ENCODE measurements around the gene KCNQ5.

Gene KCNQ5

DNA sequence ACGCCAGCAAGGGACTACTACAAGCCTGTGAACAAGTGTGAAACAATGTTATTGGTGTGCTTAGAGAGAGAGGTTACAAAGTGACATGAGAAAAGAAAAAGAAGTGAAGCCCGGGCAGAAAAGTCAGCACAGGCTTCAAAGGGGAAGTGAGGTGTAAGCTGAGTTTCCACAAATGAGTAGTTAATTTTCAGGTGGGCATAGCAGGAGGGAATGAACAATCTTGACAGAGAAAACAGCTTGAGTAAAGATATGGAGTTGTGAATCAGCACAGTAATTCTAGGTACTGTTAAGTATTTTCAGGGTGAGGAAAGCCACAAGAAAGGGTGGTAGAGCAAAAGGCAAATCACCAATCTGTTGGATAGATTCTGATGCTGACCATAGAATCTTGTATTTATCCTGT lies 4.3 kb downstream of the KCNQ5 start:
- H3K4me3 ChIP-seq (ENCODE audit: severe bottlenecking) = no peak overlapping the region
- ATAC-seq (ENCODE audit: low read depth) = no peak
- no peak for DNase-seq (ENCODE audit: low spot score)
- H3K27ac ChIP-seq (ENCODE audit: poor library complexity, severe bottlenecking) = no peak overlapping the region
- peaks cover 13% of the 10 kb centered on the region for H3K4me1 ChIP-seq (ENCODE audit: insufficient read depth, poor library complexity, severe bottlenecking)
- no peaks in the 10 kb centered on the region for H3K9me3 ChIP-seq (ENCODE audit: severe bottlenecking)
- no peaks in the 10 kb centered on the region; the same call in 1 of the 2 replicates for H3K36me3 ChIP-seq (ENCODE audit: low read depth)
- no peaks in the 10 kb centered on the region for H3K27me3 ChIP-seq (ENCODE audit: insufficient read depth, poor library complexity, severe bottlenecking)
- TF ChIP-seq, protein P1, sequence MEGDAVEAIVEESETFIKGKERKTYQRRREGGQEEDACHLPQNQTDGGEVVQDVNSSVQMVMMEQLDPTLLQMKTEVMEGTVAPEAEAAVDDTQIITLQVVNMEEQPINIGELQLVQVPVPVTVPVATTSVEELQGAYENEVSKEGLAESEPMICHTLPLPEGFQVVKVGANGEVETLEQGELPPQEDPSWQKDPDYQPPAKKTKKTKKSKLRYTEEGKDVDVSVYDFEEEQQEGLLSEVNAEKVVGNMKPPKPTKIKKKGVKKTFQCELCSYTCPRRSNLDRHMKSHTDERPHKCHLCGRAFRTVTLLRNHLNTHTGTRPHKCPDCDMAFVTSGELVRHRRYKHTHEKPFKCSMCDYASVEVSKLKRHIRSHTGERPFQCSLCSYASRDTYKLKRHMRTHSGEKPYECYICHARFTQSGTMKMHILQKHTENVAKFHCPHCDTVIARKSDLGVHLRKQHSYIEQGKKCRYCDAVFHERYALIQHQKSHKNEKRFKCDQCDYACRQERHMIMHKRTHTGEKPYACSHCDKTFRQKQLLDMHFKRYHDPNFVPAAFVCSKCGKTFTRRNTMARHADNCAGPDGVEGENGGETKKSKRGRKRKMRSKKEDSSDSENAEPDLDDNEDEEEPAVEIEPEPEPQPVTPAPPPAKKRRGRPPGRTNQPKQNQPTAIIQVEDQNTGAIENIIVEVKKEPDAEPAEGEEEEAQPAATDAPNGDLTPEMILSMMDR (IDR thresholded peaks at IDR 0.05; ENCODE audit: poor library complexity, severe bottlenecking) = no peak

DNA sequence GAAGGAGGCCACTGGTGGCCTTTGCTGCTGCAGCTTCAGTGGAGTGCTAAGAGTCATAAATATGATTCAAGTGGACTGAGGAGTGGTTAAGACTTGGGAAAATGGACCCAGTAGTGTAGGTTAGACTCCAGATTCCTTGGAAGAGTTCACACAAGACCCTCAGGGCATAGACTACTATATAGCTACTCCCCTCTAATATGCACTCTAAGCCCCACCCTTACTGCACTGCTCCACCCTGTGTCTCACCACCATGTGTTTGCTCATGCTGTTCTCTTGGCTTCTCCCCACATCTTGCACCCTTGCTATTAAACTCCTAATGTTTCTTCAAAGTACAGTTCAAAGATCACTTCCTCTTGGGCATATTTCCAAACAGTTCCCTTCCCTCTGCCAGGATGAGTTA lies 5.7 kb downstream of the KCNQ5 start:
- H3K9me3 ChIP-seq (ENCODE audit: severe bottlenecking) = no peaks in the 10 kb centered on the region
- H3K4me3 ChIP-seq (ENCODE audit: severe bottlenecking) = no peak overlapping the region
- H3K27ac ChIP-seq (ENCODE audit: poor library complexity, severe bottlenecking) = no peak overlapping the region
- TF ChIP-seq, protein P1 (IDR thresholded peaks at IDR 0.05; ENCODE audit: poor library complexity, severe bottlenecking) = no peak
- H3K4me1 ChIP-seq (ENCODE audit: insufficient read depth, poor library complexity, severe bottlenecking) = peaks cover 13% of the 10 kb centered on the region
- no peaks in the 10 kb centered on the region for H3K27me3 ChIP-seq (ENCODE audit: insufficient read depth, poor library complexity, severe bottlenecking)
- H3K36me3 ChIP-seq (ENCODE audit: low read depth) = no peaks in the 10 kb centered on the region; the same call in 1 of the 2 replicates
- no peak for DNase-seq (ENCODE audit: low spot score)
- no peak for ATAC-seq (ENCODE audit: low read depth)

DNA sequence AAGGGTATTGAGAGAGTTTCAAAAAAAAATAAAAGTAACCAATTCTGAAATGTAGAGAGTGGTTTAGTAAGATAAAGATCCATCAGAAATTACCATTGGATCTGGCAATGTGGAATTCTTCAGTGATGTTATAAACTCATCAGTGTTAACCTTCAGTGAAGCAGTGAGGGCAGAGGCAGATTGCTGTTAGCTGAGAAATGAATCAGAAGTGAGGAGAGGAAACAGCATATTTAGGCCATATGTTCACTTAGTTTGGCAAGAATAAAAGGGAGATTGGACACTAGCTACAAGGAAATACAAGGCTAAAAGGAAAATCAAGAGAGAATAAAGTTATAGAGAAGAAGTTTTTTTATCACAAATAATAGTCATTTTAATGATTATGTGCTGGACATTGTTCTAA lies 9.6 kb downstream of the KCNQ5 start:
- ATAC-seq (ENCODE audit: low read depth) (no peak), DNase-seq (ENCODE audit: low spot score) (no peak)
- no peaks in the 10 kb centered on the region for H3K27me3 ChIP-seq (ENCODE audit: insufficient read depth, poor library complexity, severe bottlenecking)
- TF ChIP-seq, protein P1 (IDR thresholded peaks at IDR 0.05; ENCODE audit: poor library complexity, severe bottlenecking) = no peak
- H3K9me3 ChIP-seq (ENCODE audit: severe bottlenecking) = no peaks in the 10 kb centered on the region
- no peak overlapping the region for H3K27ac ChIP-seq (ENCODE audit: poor library complexity, severe bottlenecking)
- H3K36me3 ChIP-seq (ENCODE audit: low read depth) = no peaks in the 10 kb centered on the region; the same call in 1 of the 2 replicates
- no peak overlapping the region for H3K4me3 ChIP-seq (ENCODE audit: severe bottlenecking)
- H3K4me1 ChIP-seq (ENCODE audit: insufficient read depth, poor library complexity, severe bottlenecking) = no peaks in the 10 kb centered on the region

DNA sequence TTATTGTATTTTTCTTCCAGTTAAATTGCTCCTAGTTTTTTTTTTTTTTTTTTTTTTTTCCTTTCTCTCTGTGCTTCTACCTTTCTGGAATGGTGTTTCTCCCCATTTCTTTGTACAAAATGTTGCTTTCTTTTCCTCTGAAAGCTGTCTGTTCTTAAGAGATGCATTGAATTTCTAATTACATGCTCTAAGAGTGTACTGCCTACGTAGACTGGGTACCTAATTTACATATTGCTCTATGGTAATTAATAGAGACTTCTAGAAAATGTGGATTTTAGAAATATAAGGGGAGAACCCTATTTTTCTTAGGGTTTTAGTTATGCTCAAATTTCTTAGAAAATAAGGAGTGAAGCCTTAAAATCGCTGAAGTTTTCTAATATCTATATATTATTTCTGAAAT lies 13.8 kb downstream of the KCNQ5 start:
- H3K4me3 ChIP-seq (ENCODE audit: severe bottlenecking) = no peak overlapping the region
- no peaks in the 10 kb centered on the region for H3K4me1 ChIP-seq (ENCODE audit: insufficient read depth, poor library complexity, severe bottlenecking)
- ATAC-seq (ENCODE audit: low read depth) = no peak
- no peaks in the 10 kb centered on the region for H3K9me3 ChIP-seq (ENCODE audit: severe bottlenecking)
- TF ChIP-seq, protein P1 (IDR thresholded peaks at IDR 0.05; ENCODE audit: poor library complexity, severe bottlenecking) = no peak
- no peaks in the 10 kb centered on the region; the same call in 1 of the 2 replicates for H3K36me3 ChIP-seq (ENCODE audit: low read depth)
- no peak overlapping the region for H3K27ac ChIP-seq (ENCODE audit: poor library complexity, severe bottlenecking)
- no peak for DNase-seq (ENCODE audit: low spot score)
- H3K27me3 ChIP-seq (ENCODE audit: insufficient read depth, poor library complexity, severe bottlenecking) = no peaks in the 10 kb centered on the region

DNA sequence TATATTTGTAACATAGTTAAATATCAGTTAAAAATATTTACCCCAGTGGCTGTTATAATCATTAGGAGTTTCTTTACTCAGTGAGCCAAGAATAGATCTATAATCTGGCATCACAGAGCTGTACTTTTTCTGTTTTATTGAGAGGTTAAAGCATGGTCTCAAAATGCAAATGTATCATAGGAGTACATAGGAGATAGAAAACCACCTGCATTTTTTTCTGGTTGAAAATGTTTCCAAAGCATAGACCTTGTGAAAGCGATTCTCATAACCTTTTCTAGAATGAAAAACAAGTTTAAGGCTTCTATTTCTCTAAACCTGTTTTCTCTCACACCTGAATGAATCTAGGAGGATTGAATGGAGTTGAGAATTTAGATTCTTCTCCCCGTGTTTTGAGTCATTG lies 14.4 kb downstream of the KCNQ5 start:
- Histone ChIP-seq H3K27ac (ENCODE audit: poor library complexity, severe bottlenecking) (no peak overlapping the region), H3K4me1 (ENCODE audit: insufficient read depth, poor library complexity, severe bottlenecking) (no peaks in the 10 kb centered on the region), H3K36me3 (ENCODE audit: low read depth) (no peaks in the 10 kb centered on the region), H3K9me3 (ENCODE audit: severe bottlenecking) (no peaks in the 10 kb centered on the region), H3K27me3 (ENCODE audit: insufficient read depth, poor library complexity, severe bottlenecking) (no peaks in the 10 kb centered on the region), H3K4me3 (ENCODE audit: severe bottlenecking) (no peak overlapping the region)
- TF ChIP-seq, protein P1 (IDR thresholded peaks at IDR 0.05; ENCODE audit: poor library complexity, severe bottlenecking) = no peak
- DNase-seq (ENCODE audit: low spot score) (no peak), ATAC-seq (ENCODE audit: low read depth) (no peak)

Measured in RWPE2 (cell line).